Activated CD8-positive, alpha-beta memory T cell treated with anti-CD3 and anti-CD28 coated beads, Interleukin-2, amount 10 ng/mL, durations not matched to agents 7 days and 5 days (primary cell): ENCODE measurements around the gene SHBG. TPM values are rescaled to one million over a fixed set of nuclear protein-coding genes. Genes with fewer than 3 reads are reported as not detected.

ENCODE experiments used
- ATAC-seq: fragments of 150-1000 bp; cut with Tn5 transposase; one replicate; pipeline ENCODE4 v1.10.0; 2021; ENCODE audit warnings: moderate library complexity
- CTCF ChIA-PET: fragments of 350-600 bp; sonication (Branson Sonifier 250); formaldehyde crosslinking; loops from one replicate; lab custom pipeline; 2021; ENCODE audit warnings: antibody characterized with exemption; lab: Charles Lee
- DNase-seq: peaks from one replicate; pipeline ENCODE4 v3.0.0-alpha.2; 2020
- H3K27ac Mint-ChIP-seq: one replicate; pipeline ENCODE4 v1.8.0; 2021; ENCODE audit warnings: mild to moderate bottlenecking, mixed read lengths
- H3K27me3 Mint-ChIP-seq: one replicate; pipeline ENCODE4 v1.8.0; 2021; ENCODE audit warnings: mixed read lengths
- H3K36me3 Mint-ChIP-seq: one replicate; pipeline ENCODE4 v1.8.0; 2021; ENCODE audit warnings: mild to moderate bottlenecking, mixed read lengths
- H3K4me1 Mint-ChIP-seq: one replicate; pipeline ENCODE4 v1.8.0; 2021; ENCODE audit warnings: mixed read lengths
- H3K4me3 Mint-ChIP-seq: one replicate; pipeline ENCODE4 v1.8.0; 2021; ENCODE audit warnings: mild to moderate bottlenecking, moderate library complexity, mixed read lengths
- H3K9me3 Mint-ChIP-seq: one replicate; pipeline ENCODE4 v1.8.0; 2022; ENCODE audit warnings: low read depth, mixed read lengths
- total RNA-seq, 2 experiments: library from RNA; stranded (reverse); gene quantifications; one replicate each; pipeline ENCODE4 v1.2.3, GENCODE V29; 2021

SHBG gene
- not detected for total RNA-seq

- ATAC-seq: no peak
- H3K9me3 Mint-ChIP-seq: no peaks in the 10 kb centered on the region
- no peak for DNase-seq
- H3K4me3 Mint-ChIP-seq: no peak within 1 kb of the TSS
- H3K4me1 Mint-ChIP-seq: peaks cover 14% of the 10 kb centered on the region
- H3K27ac Mint-ChIP-seq: no peak within 1 kb of the TSS
- H3K27me3 Mint-ChIP-seq: no peaks in the 10 kb centered on the region
- CTCF ChIA-PET: interaction anchor here (0.5 to 5.8 kb wide), 3 partner anchors 10 to 193 kb away, joined by 3 to 77 read pairs (median 3); partner anchors contain the start of genes TP53 and WRAP53
- H3K36me3 Mint-ChIP-seq: peaks cover 2% of the 10 kb centered on the region
Observed at GRCh38 chr17:7629939-7630571, at the start of gene SHBG. SHBG (plus strand) TSS chr17:7630135; CDS start chr17:7630173, 38 bp downstream.

GRCh38 chr17:7580604-7581575, 49.0 kb upstream of the SHBG start:
- H3K27me3 Mint-ChIP-seq: no peaks in the 10 kb centered on the region
- peak overlapping the region; percentile 27 for H3K4me3 Mint-ChIP-seq
- H3K4me1 Mint-ChIP-seq: peaks cover 83% of the 10 kb centered on the region
- no peaks in the 10 kb centered on the region for H3K9me3 Mint-ChIP-seq
- peak overlapping the region; percentile 92 for H3K27ac Mint-ChIP-seq
- CTCF ChIA-PET: interaction anchor here (0.9 to 1.4 kb wide), 4 partner anchors 8 to 107 kb away, joined by 3 to 9 read pairs (median 4); partner anchors contain the start of genes SENP3 and TP53
- ATAC-seq (no peak), DNase-seq (no peak)
- H3K36me3 Mint-ChIP-seq: peaks cover 52% of the 10 kb centered on the region

GRCh38 chr17:7582396-7583252, 47.3 kb upstream of the SHBG start:
- Mint-ChIP-seq H3K27ac (peak overlapping the region; percentile 99), H3K27me3 (no peaks in the 10 kb centered on the region), H3K4me1 (peaks cover 70% of the 10 kb centered on the region), H3K36me3 (peaks cover 40% of the 10 kb centered on the region), H3K9me3 (no peaks in the 10 kb centered on the region), H3K4me3 (peak overlapping the region; percentile 84)
- no peak for ATAC-seq
- CTCF ChIA-PET: interaction anchor here (1.0 to 9.7 kb wide), 4 partner anchors 7 to 104 kb away, joined by 3 to 81 read pairs (median 22); partner anchors contain the start of genes SENP3, TP53 and WRAP53
- no peak for DNase-seq

GRCh38 chr17:7583253-7584109, 46.5 kb upstream of the SHBG start, which contains the start of gene MPDU1:
MPDU1 (plus strand) TSS chr17:7583852; CDS start chr17:7583863, 11 bp downstream.
- peak within 1 kb of the TSS; percentile 99 for H3K27ac Mint-ChIP-seq
- H3K9me3 Mint-ChIP-seq: no peaks in the 10 kb centered on the region
- peak within 1 kb of the TSS; percentile 84 for H3K4me3 Mint-ChIP-seq
- CTCF ChIA-PET: interaction anchor here (0.8 to 9.7 kb wide), 12 partner anchors 8 to 147 kb away, joined by 3 to 81 read pairs (median 4); partner anchors contain the start of genes ATP1B2, FXR2, SENP3 and TP53
- peaks cover 62% of the 10 kb centered on the region for H3K4me1 Mint-ChIP-seq
- H3K36me3 Mint-ChIP-seq: peaks cover 33% of the 10 kb centered on the region
- peak; percentile 81 for ATAC-seq
- DNase-seq: peak; percentile 97
- H3K27me3 Mint-ChIP-seq: no peaks in the 10 kb centered on the region

GRCh38 chr17:7586673-7587419, 43.1 kb upstream of the SHBG start:
- no peak for ATAC-seq
- DNase-seq: no peak
- no peak overlapping the region for H3K27ac Mint-ChIP-seq
- H3K4me1 Mint-ChIP-seq: peaks cover 31% of the 10 kb centered on the region
- no peaks in the 10 kb centered on the region for H3K9me3 Mint-ChIP-seq
- H3K27me3 Mint-ChIP-seq: no peaks in the 10 kb centered on the region
- peaks cover 24% of the 10 kb centered on the region for H3K36me3 Mint-ChIP-seq
- CTCF ChIA-PET: interaction anchor here (1.0 to 9.7 kb wide), 3 partner anchors 26 to 100 kb away, joined by 3 to 81 read pairs (median 6); partner anchors contain the start of genes FXR2, TP53 and WRAP53
- H3K4me3 Mint-ChIP-seq: no peak overlapping the region

GRCh38 chr17:7587420-7588151, 42.3 kb upstream of the SHBG start:
- Mint-ChIP-seq H3K36me3 (peaks cover 24% of the 10 kb centered on the region), H3K27ac (no peak overlapping the region), H3K4me1 (peaks cover 24% of the 10 kb centered on the region), H3K9me3 (no peaks in the 10 kb centered on the region), H3K27me3 (no peaks in the 10 kb centered on the region), H3K4me3 (no peak overlapping the region)
- DNase-seq (no peak), ATAC-seq (no peak)
- CTCF ChIA-PET: interaction anchor here (1.7 to 9.7 kb wide), 2 partner anchors 27 to 99 kb away, joined by 6 to 81 read pairs; partner anchors contain the start of genes TP53 and WRAP53

GRCh38 chr17:7588553-7589203, 41.3 kb upstream of the SHBG start:
- ATAC-seq: no peak
- Mint-ChIP-seq H3K27ac (no peak overlapping the region), H3K36me3 (peaks cover 32% of the 10 kb centered on the region), H3K27me3 (no peaks in the 10 kb centered on the region), H3K4me3 (no peak overlapping the region), H3K4me1 (peaks cover 18% of the 10 kb centered on the region), H3K9me3 (no peaks in the 10 kb centered on the region)
- CTCF ChIA-PET: interaction anchor here (0.5 to 9.7 kb wide), 32 partner anchors 8 to 306 kb away, joined by 3 to 81 read pairs (median 4); partner anchors contain the start of genes ATP1B2, CD68, FXR2 and POLR2A
- DNase-seq: no peak

- Mint-ChIP-seq H3K36me3 (peaks cover 37% of the 10 kb centered on the region), H3K4me3 (no peak overlapping the region), H3K9me3 (no peaks in the 10 kb centered on the region), H3K27ac (no peak overlapping the region), H3K4me1 (peaks cover 17% of the 10 kb centered on the region), H3K27me3 (no peaks in the 10 kb centered on the region)
- peak; percentile 77 for ATAC-seq
- CTCF ChIA-PET: interaction anchor here (0.5 to 9.7 kb wide), 40 partner anchors 9 to 307 kb away, joined by 3 to 81 read pairs (median 4); partner anchors contain the start of genes ATP1B2, CD68, FXR2 and POLR2A
- peak; percentile 73 for DNase-seq
Observed at GRCh38 chr17:7589204-7589868, 40.6 kb upstream of the SHBG start.

- ATAC-seq (no peak), DNase-seq (no peak)
- Mint-ChIP-seq H3K27me3 (no peaks in the 10 kb centered on the region), H3K4me1 (peaks cover 11% of the 10 kb centered on the region), H3K27ac (peak within 1 kb of the TSS; percentile 56), H3K4me3 (no peak within 1 kb of the TSS), H3K36me3 (peaks cover 37% of the 10 kb centered on the region), H3K9me3 (no peaks in the 10 kb centered on the region)
- CTCF ChIA-PET: interaction anchor here (0.6 to 9.7 kb wide), 36 partner anchors 9 to 308 kb away, joined by 3 to 81 read pairs (median 4); partner anchors contain the start of genes ATP1B2, CD68, FXR2 and POLR2A
Observed at GRCh38 chr17:7589891-7590691, 39.8 kb upstream of the SHBG start, which contains the start of gene SOX15. SOX15 (minus strand) TSS chr17:7590094; CDS start chr17:7589676, 418 bp downstream.
